GM12878 (cell line): ENCODE measurements around the gene HDX. TPM values are rescaled to one million over a fixed set of nuclear protein-coding genes. Genes with fewer than 3 reads are reported as not detected.

Experiments used
- ATAC-seq: fragments of 200-7000 bp; cut with Tn5 transposase; 3 replicates; pipeline ENCODE4 v1.9.1; 2020; ENCODE audit warnings: mild to moderate bottlenecking, moderate library complexity
- BruUV-seq: library from RNA; stranded (reverse); fragments of 400-500 nt; replicated peaks from 2 replicates; lab custom pipeline; 2021; lab: Mats Ljungman, UMichigan
- CTCF ChIA-PET: fragments of 300-600 bp; sonication (Branson Sonifier 250); formaldehyde crosslinking; extraction: SDS; loops from one replicate; lab custom pipeline; 2021; ENCODE audit warnings: inconsistent platforms; lab: Yijun Ruan, JAX
- POLR2A ChIA-PET: fragments of 350-600 bp; formaldehyde crosslinking; extraction: SDS; loops from one replicate; lab custom pipeline; 2021; ENCODE audit warnings: inconsistent platforms; lab: Charles Lee
- RAD21 ChIA-PET: fragments of 300-600 bp; sonication (Branson Sonifier 250); formaldehyde crosslinking; loops from one replicate; lab custom pipeline; 2023; ENCODE audit warnings: antibody characterized with exemption; ENCODE audit not compliant: unreplicated experiment; lab: Charles Lee
- SMC1A ChIA-PET: fragments of 300-600 bp; sonication (Branson Sonifier 250); formaldehyde crosslinking; loops from one replicate; lab custom pipeline; 2023; ENCODE audit not compliant: unreplicated experiment, uncharacterized antibody; lab: Charles Lee
- DNase-seq: peaks from one replicate; pipeline ENCODE4 v3.0.0-alpha.2; 2011; ENCODE audit warnings: low read depth, low spot score
- FAIRE-seq: peaks from 3 replicates; lab custom pipeline; 2011; peaks lifted over from hg19 to GRCh38; lab: Jason Lieb, UNC
- H2AFZ ChIP-seq: 2 replicates; pipeline ENCODE4 v1.6.0; 2011; ENCODE audit warnings: low read depth, low read length, control low read depth; ENCODE audit not compliant: control insufficient read depth
- H3K27ac ChIP-seq: 2 replicates; pipeline ENCODE4 v1.5.1; 2011; ENCODE audit warnings: control low read depth; ENCODE audit not compliant: control insufficient read depth, insufficient read depth
- H3K27me3 ChIP-seq, 2 experiments: replicated peaks in 1 of 2; 2 replicates each; pipeline versions ENCODE4 v1.6.0 to v1.6.1; 2011; ENCODE audit warnings: low read length in 1 of 2; ENCODE audit not compliant: control insufficient read depth in 2 of 2, insufficient read depth in 2 of 2
- H3K36me3 ChIP-seq, 2 experiments: 2 replicates each; pipeline ENCODE4 v1.5.1; 2011; ENCODE audit warnings: low read length in 1 of 2; ENCODE audit not compliant: control insufficient read depth in 2 of 2, insufficient read depth in 2 of 2
- H3K4me1 ChIP-seq: 2 replicates; pipeline ENCODE4 v1.6.1; 2011; ENCODE audit warnings: mild to moderate bottlenecking, low read length, moderate library complexity, mixed read lengths; ENCODE audit not compliant: control insufficient read depth, insufficient read depth
- H3K4me2 ChIP-seq: 2 replicates; pipeline ENCODE4 v1.6.0; 2011; ENCODE audit warnings: control low read depth; ENCODE audit not compliant: control insufficient read depth, insufficient read depth
- H3K4me3 ChIP-seq: fragments of 200-600 bp; sonication (generic); 2 replicates; pipeline ENCODE4 v1.5.1; 2016
- H3K79me2 ChIP-seq: 2 replicates; pipeline ENCODE4 v1.6.0; 2011; ENCODE audit warnings: low read length; ENCODE audit not compliant: control insufficient read depth, insufficient read depth
- H3K9ac ChIP-seq: 2 replicates; pipeline ENCODE4 v1.8.0; 2011; ENCODE audit warnings: low read length, control low read depth, mixed read lengths; ENCODE audit not compliant: control insufficient read depth, insufficient read depth
- H3K9me3 ChIP-seq: replicated peaks from 3 replicates; pipeline ENCODE4 v1.5.1; 2011; ENCODE audit warnings: mild to moderate bottlenecking, low read length; ENCODE audit not compliant: control insufficient read depth, insufficient read depth
- H4K20me1 ChIP-seq: 2 replicates; pipeline ENCODE4 v1.6.0; 2011; ENCODE audit not compliant: control insufficient read depth, insufficient read depth
- BHLHE40 ChIP-seq, 2 experiments: fragments of 450-650 bp in 1 of 2; IDR thresholded peaks; 2 replicates each; pipeline ENCODE4 v1.6.1; 2011 to 2017; ENCODE audit warnings: low read depth in 2 of 2, borderline replicate concordance in 1 of 2, improper control_type of control experiment in 1 of 2, low read length in 1 of 2, mild to moderate bottlenecking in 1 of 2
- E2F8 ChIP-seq: fragments of 450-650 bp; IDR thresholded peaks from 2 replicates; pipeline ENCODE4 v1.6.1; 2018; ENCODE audit warnings: mild to moderate bottlenecking, low read depth, moderate library complexity; ENCODE audit not compliant: partially characterized antibody
- EGR1 ChIP-seq, 2 experiments: IDR thresholded peaks; 1 replicate in 1 of 2; 2 replicates in 1 of 2; pipeline ENCODE4 v1.6.1; 2011 to 2012; ENCODE audit warnings: low read depth in 2 of 2, low read length in 2 of 2, borderline replicate concordance in 1 of 2, mild to moderate bottlenecking in 1 of 2, moderate library complexity in 1 of 2
- FOS ChIP-seq: IDR thresholded peaks from 3 replicates; pipeline ENCODE4 v1.6.1; 2011; ENCODE audit warnings: borderline replicate concordance; ENCODE audit not compliant: insufficient read length; ENCODE audit errors: extremely low read depth
- FOXK2 ChIP-seq: fragments of 450-650 bp; IDR thresholded peaks from 2 replicates; pipeline ENCODE4 v1.6.1; 2017; ENCODE audit warnings: mild to moderate bottlenecking, moderate library complexity
- HDAC6 ChIP-seq: fragments of 200-600 bp; sonication (generic); IDR thresholded peaks from one replicate; pipeline ENCODE4 v1.8.0; 2017; ENCODE audit warnings: antibody characterized with exemption; ENCODE audit not compliant: unreplicated experiment
- IRF4 ChIP-seq: IDR thresholded peaks from 2 replicates; pipeline ENCODE4 v1.6.1; 2011; ENCODE audit warnings: low read depth, low read length
- MTA3 ChIP-seq: IDR thresholded peaks from 2 replicates; pipeline ENCODE4 v1.6.1; 2012; ENCODE audit warnings: low read length, inconsistent platforms, borderline replicate concordance
- NR2C2 ChIP-seq: IDR thresholded peaks from 2 replicates; pipeline ENCODE4 v1.6.1; 2011; ENCODE audit warnings: borderline replicate concordance, low read depth; ENCODE audit not compliant: control insufficient read depth, insufficient read length
- NRF1 ChIP-seq: conservative IDR thresholded peaks from 2 replicates; pipeline ENCODE4 v1.6.1; 2011; ENCODE audit warnings: mild to moderate bottlenecking, low read depth, low read length, improper control_type of control experiment
- RAD51 ChIP-seq: fragments of 450-650 bp; IDR thresholded peaks from 2 replicates; pipeline ENCODE4 v1.6.1; 2016; ENCODE audit warnings: moderate library complexity, mild to moderate bottlenecking, inconsistent platforms
- STAT3 ChIP-seq: IDR thresholded peaks from 2 replicates; pipeline ENCODE4 v1.6.1; 2011; ENCODE audit warnings: low read depth, low read length, improper control_type of control experiment
- YY1 ChIP-seq: IDR thresholded peaks from 2 replicates; pipeline ENCODE4 v1.6.1; 2011; ENCODE audit warnings: low read depth, mild to moderate bottlenecking, low read length
- ZSCAN29 ChIP-seq: fragments of 450-650 bp; IDR thresholded peaks from 2 replicates; pipeline ENCODE4 v1.6.1; 2017; ENCODE audit warnings: mild to moderate bottlenecking, moderate library complexity
- WGBS: methylation state at CpG from one replicate; pipeline ENCODE4 v1.1.6; 2016; ENCODE audit warnings: low lambda C conversion rate; ENCODE audit not compliant: insufficient replicate concordance, insufficient coverage; ENCODE audit errors: missing lambda C conversion rate; 5-methylcytosine and 5-hydroxymethylcytosine counted together
- in situ Hi-C: fragments of 300-500 bp; cut with MboI; formaldehyde crosslinking; loops from 9 replicates; pipeline ENCODE4 v1.14.3; 2018; ENCODE audit warnings: mixed read lengths
- intact Hi-C: fragments of 100-400 bp; cut with micrococcal nuclease; formaldehyde crosslinking; loops from one replicate; pipeline ENCODE4 v1.14.2; 2022; ENCODE audit not compliant: unreplicated experiment
- polyA plus RNA-seq, 11 experiments: library from polyadenylated mRNA; depleted of rRNA in 4 of 11; unstranded in 6 of 11; stranded (reverse) in 5 of 11; fragments of >200 nt; fragmentation: Nextera tagmentation in 4 of 11; fragmentation: Illumina TruSeq in 1 of 11; extraction: Ambion mirVana in 4 of 11; extraction: Trizol in 1 of 11; gene quantifications; 1 replicate in 1 of 11; 2 replicates in 10 of 11; pipeline versions ENCODE4 v1.2.1 to v1.2.3, GENCODE V29; 2011 to 2016; ENCODE audit warnings: inconsistent platforms in 2 of 11, missing spikeins in 2 of 11, low read depth in 1 of 11
- total RNA-seq, 4 experiments: library from RNA; depleted of rRNA in 3 of 4; stranded (reverse); fragments of >200 nt in 3 of 4; fragmentation: Illumina TruSeq in 1 of 4; extraction: Trizol in 1 of 4; gene quantifications; 2 replicates each; pipeline versions ENCODE4 v1.2.1 to v1.2.3, GENCODE V29; 2013 to 2021
- TF ChIP-seq, protein P1 (sequence below): fragments of 450-650 bp; IDR thresholded peaks from 2 replicates; pipeline ENCODE4 v1.6.1; 2016; ENCODE audit warnings: mild to moderate bottlenecking

The HDX gene
- total and polyA plus RNA-seq, 10 of the 15 experiments (the other 5 are each of a cell fraction or from before 2014, with no cell fraction given), result 2.9 to 8.6 (median 6.3) TPM; not detected in 1

GRCh38 chrX:84336646-84337045, 165.6 kb downstream of the HDX start (continued):
- TF ChIP-seq MTA3 (no peak), STAT3 (no peak), ZSCAN29 (no peak), YY1 (no peak), FOS (no peak), E2F8 (no peak)
- TF ChIP-seq, protein P1, sequence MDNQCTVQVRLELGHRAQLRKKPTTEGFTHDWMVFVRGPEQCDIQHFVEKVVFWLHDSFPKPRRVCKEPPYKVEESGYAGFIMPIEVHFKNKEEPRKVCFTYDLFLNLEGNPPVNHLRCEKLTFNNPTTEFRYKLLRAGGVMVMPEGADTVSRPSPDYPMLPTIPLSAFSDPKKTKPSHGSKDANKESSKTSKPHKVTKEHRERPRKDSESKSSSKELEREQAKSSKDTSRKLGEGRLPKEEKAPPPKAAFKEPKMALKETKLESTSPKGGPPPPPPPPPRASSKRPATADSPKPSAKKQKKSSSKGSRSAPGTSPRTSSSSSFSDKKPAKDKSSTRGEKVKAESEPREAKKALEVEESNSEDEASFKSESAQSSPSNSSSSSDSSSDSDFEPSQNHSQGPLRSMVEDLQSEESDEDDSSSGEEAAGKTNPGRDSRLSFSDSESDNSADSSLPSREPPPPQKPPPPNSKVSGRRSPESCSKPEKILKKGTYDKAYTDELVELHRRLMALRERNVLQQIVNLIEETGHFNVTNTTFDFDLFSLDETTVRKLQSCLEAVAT, result no peak

- ChIA-PET CTCF (no interaction called here), SMC1A (interaction anchor here (1.1 kb wide), 1 partner anchor 9 kb away, joined by 3 read pairs; no protein-coding TSS in a partner anchor), RAD21 (interaction anchor here (0.6 kb wide), 1 partner anchor 352 kb away, joined by 4 read pairs; no protein-coding TSS in a partner anchor), POLR2A (no interaction called here)
- no peaks in the 10 kb centered on the region for H4K20me1 ChIP-seq
- no peaks in the 10 kb centered on the region for H3K79me2 ChIP-seq
- no peak for FAIRE-seq
- no peak overlapping the region for H3K4me3 ChIP-seq
- TF ChIP-seq NR2C2 (no peak), RAD51 (no peak), NRF1 (no peak), IRF4 (no peak), BHLHE40 (IDR thresholded peaks at IDR 0.05; ENCODE audit: borderline replicate concordance in 1 of 2, low read depth in 2 of 2, low read length in 1 of 2) (no peak), HDAC6 (no peak), FOXK2 (no peak), EGR1 (IDR thresholded peaks at IDR 0.05; ENCODE audit: borderline replicate concordance in 1 of 2, low read depth in 2 of 2, low read length in 2 of 2) (no peak)
- TF ChIP-seq, protein P1, result no peak
- in situ Hi-C loops (no loop called here), intact Hi-C loops (no loop called here)
- H3K9ac ChIP-seq, result no peak overlapping the region
- no peaks in the 10 kb centered on the region for H3K36me3 ChIP-seq
- no peak overlapping the region for H3K27ac ChIP-seq
- no TSS peak for BruUV-seq
- no peaks in the 10 kb centered on the region for H3K9me3 ChIP-seq
- no peak for ATAC-seq
- no peak overlapping the region for H2AFZ ChIP-seq
- WGBS, result 40% methylated on average over 1 of the region's 1 CpG
- H3K4me2 ChIP-seq, result no peak overlapping the region
- no peak for DNase-seq
- H3K27me3 ChIP-seq, result no peaks in the 10 kb centered on the region
- no peaks in the 10 kb centered on the region for H3K4me1 ChIP-seq
Observed at GRCh38 chrX:84335121-84335520, 167.1 kb downstream of the HDX start.
